Mucosa of descending colon (tissue), 3 donors: ENCODE results near the gene NTRK1. TPM values are rescaled to one million over a fixed set of nuclear protein-coding genes. Genes with fewer than 3 reads are reported as not detected.

Experiments used
- ATAC-seq: fragments of 200-7000 bp; cut with Tn5 transposase; one replicate; pipeline ENCODE4 v1.9.1; 2020; ENCODE audit warnings: mild to moderate bottlenecking, moderate library complexity
- DNase-seq, 3 donors: peaks; one replicate each; pipeline ENCODE4 v3.0.0-alpha.2; 2020
- H3K36me3 ChIP-seq: fragments of 200-600 bp; one replicate; pipeline ENCODE4 v1.8.0; 2021; ENCODE audit warnings: low read depth, mild to moderate bottlenecking
- H3K4me1 ChIP-seq: fragments of 200-600 bp; one replicate; pipeline ENCODE4 v1.8.0; 2021; ENCODE audit warnings: low read depth, mild to moderate bottlenecking
- H3K4me3 ChIP-seq: fragments of 200-600 bp; one replicate; pipeline ENCODE4 v1.8.0; 2021; ENCODE audit warnings: mild to moderate bottlenecking
- H3K9me3 ChIP-seq: fragments of 200-600 bp; one replicate; pipeline ENCODE4 v1.8.0; 2021; ENCODE audit warnings: mild to moderate bottlenecking
- CTCF ChIP-seq: fragments of 200-600 bp; IDR thresholded peaks from one replicate; pipeline ENCODE4 v1.8.0; 2022; ENCODE audit warnings: antibody characterized with exemption, mild to moderate bottlenecking
- intact Hi-C, 2 donors: fragments of 100-400 bp; cut with DNase I in 1 of 2; cut with micrococcal nuclease in 1 of 2; formaldehyde crosslinking; loops; one replicate each; pipeline versions ENCODE4 v1.11.0 to v1.11.1; 2022; cut with DNase I, micrococcal nuclease
- long read RNA-seq, 2 donors: library from polyadenylated mRNA; unstranded; transcript quantifications; one replicate each; pipeline ENCODE4 v2.0.0, GENCODE V29; 2019 to 2021
- total RNA-seq, 3 donors: library from RNA; stranded (reverse); fragmentation: NEBNext Ultra II Directional in 2 of 3; extraction: Animal tissue kit (Norgen Biotek cat#: 25700) in 2 of 3; gene quantifications; one replicate each; pipeline versions ENCODE4 v1.2.1 to v1.2.4, GENCODE V29; 2021 to 2023
- donor health status: DM: no; HTN: no; CAD: no; lungs with moderate emphysema.
- donor health status: DM: no; HTN: no; CAD: no.
- donor health status: DM: no; HTN: yes; CAD: no.

Gene NTRK1
- total RNA-seq: 1 to 10 TPM in 1 of 3 donors, under 1 TPM in 2; 0.67 to 1.3 (median 0.79) TPM
- long read RNA-seq, donor 1: 0 reads
- long read RNA-seq, donor 2: 0 reads

- Histone ChIP-seq H3K9me3 (no peaks in the 10 kb centered on the region), H3K4me1 (peaks cover 17% of the 10 kb centered on the region), H3K36me3 (no peaks in the 10 kb centered on the region), H3K4me3 (no peak within 1 kb of the TSS)
- ATAC-seq: peak; percentile 62
- TF ChIP-seq CTCF: no peak
- DNase-seq: peak in 2 of 3 donors; percentile 18 to 46
- intact Hi-C loops: loop anchor here in 1 of 2 donors (5.0 kb wide), 1 partner anchor 64 kb away; no protein-coding TSS in a partner anchor
These were observed at the start of gene NTRK1 for GRCh38 chr1:156860628-156861423. Gene NTRK1 (plus strand): TSS chr1:156860865. CDS start chr1:156860935, 70 bp downstream.

DNA sequence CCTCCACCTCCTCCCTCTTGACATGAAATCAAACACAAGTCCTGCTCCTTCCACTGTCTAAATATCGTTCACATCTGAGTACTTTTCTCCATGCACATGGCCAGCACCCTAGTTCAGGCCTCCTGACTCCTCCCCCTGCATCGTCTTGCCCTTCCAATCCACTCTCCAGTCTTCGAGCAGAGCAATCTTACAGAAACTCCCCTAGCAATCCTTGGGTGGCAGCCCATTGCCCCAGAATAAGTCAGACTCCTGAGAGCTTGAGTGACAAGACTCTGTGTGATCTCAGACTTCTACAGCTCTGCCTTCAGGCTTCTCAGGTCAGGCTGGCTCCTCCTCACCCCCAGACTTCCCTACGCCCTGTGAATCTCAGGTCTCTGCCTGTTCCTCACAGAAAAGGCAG lies 49.5 kb upstream of the NTRK1 start:
- intact Hi-C loops: no loop called here
- H3K4me3 ChIP-seq: no peak overlapping the region
- no peak for TF ChIP-seq CTCF
- H3K36me3 ChIP-seq: no peaks in the 10 kb centered on the region
- DNase-seq (no peak), ATAC-seq (no peak)
- H3K4me1 ChIP-seq: peaks cover 8% of the 10 kb centered on the region
- no peaks in the 10 kb centered on the region for H3K9me3 ChIP-seq

GRCh38 chr1:156812293-156812990 lies 48.2 kb upstream of the NTRK1 start:
- Histone ChIP-seq H3K4me3 (no peak overlapping the region), H3K4me1 (peaks cover 8% of the 10 kb centered on the region), H3K9me3 (no peaks in the 10 kb centered on the region), H3K36me3 (no peaks in the 10 kb centered on the region)
- DNase-seq (no peak), ATAC-seq (no peak)
- intact Hi-C loops: no loop called here
- no peak for TF ChIP-seq CTCF

DNA sequence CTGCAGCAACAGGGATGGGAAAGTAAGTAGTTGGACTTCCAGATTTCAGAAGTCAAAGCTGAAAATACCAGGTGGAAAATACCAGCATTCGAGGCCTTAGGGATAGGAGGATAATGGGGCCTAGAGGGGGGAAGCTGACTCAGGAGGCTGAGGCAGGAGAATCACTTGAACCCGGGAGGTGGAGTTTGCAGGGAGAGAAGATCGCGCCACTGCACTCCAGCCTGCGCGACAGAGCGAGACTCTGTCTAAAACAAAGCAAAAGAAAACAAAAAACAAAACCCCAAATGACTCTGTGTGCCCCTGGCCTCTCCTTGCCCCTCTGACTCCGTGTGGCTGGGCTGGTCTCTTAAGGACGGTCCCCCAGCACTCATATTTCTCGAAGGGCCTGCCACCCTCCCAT lies 47.4 kb upstream of the NTRK1 start:
- H3K9me3 ChIP-seq: no peaks in the 10 kb centered on the region
- no peaks in the 10 kb centered on the region for H3K36me3 ChIP-seq
- ATAC-seq (no peak), DNase-seq (no peak)
- intact Hi-C loops: no loop called here
- TF ChIP-seq CTCF: no peak
- peaks cover 8% of the 10 kb centered on the region for H3K4me1 ChIP-seq
- no peak overlapping the region for H3K4me3 ChIP-seq

DNA sequence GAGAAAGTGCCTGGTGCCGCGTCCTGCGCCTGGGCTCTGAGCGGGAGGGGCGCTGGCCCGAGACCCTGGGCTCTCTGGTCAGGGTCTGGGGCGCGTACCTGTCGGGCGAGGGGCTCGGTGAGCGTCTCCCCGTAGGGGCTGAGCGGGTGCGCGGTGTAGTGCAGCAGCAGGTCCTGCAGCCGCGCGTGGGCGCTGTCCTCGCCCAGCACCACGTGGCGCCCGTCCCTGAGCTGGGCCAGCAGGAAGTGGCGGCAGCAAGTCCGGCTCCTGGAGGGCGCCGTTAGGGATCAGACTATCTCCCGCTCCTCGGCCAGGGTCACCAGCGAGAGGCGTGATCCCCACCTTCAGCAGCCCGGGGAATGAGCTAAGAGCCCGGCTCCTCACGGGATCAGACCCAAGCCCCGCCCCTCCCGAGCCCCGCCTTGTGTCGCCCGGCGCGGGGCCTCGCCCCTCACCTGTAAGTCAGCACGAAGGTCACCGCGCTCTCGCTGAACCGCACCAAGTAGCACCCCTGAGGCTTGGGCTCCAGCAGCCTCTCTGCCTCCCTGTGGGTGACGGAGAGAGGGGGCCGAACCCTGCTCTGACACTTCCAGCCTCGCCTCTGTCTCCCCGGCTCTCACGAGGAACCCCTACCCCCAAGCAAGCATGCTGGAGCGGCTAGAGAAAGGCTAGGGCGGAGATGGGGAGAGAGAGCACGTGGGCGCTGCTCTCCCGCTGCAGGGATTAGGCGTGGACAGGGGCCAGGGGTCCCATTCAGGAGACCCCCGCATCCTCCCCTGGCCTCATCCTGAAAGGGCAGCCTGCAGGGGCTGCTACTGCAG lies 46.7 kb upstream of the NTRK1 start:
- intact Hi-C loops: no loop called here
- DNase-seq (peak; percentile 79 to 87 (median 83)), ATAC-seq (peak; percentile 86)
- H3K9me3 ChIP-seq: no peaks in the 10 kb centered on the region
- H3K4me3 ChIP-seq: no peak overlapping the region
- H3K4me1 ChIP-seq: peaks cover 8% of the 10 kb centered on the region
- TF ChIP-seq CTCF: peak; percentile 67
- no peaks in the 10 kb centered on the region for H3K36me3 ChIP-seq
